Measurements from ENCODE around the gene PYCARD.

- TF ChIP-seq CTCF (IDR thresholded peaks at IDR 0.05) (no peak), POLR2A (IDR thresholded peaks at IDR 0.05) (no peak)
These were observed 16.7 kb upstream of the PYCARD start for GRCh38 chr16:31219154-31219741.
